CD4-positive, alpha-beta T cell treated with Interleukin-2 at 100 ng/mL for 4 hours (primary cell): ENCODE measurements around the gene PRRT4.
A peak's percentile ranks its signal among the peaks of the same experiment; 100 is the strongest.

Experiments used
- DNase-seq: peaks from one replicate; pipeline ENCODE4 v3.0.0-alpha.2; 2020; ENCODE audit warnings: low spot score

PRRT4 gene

DNA sequence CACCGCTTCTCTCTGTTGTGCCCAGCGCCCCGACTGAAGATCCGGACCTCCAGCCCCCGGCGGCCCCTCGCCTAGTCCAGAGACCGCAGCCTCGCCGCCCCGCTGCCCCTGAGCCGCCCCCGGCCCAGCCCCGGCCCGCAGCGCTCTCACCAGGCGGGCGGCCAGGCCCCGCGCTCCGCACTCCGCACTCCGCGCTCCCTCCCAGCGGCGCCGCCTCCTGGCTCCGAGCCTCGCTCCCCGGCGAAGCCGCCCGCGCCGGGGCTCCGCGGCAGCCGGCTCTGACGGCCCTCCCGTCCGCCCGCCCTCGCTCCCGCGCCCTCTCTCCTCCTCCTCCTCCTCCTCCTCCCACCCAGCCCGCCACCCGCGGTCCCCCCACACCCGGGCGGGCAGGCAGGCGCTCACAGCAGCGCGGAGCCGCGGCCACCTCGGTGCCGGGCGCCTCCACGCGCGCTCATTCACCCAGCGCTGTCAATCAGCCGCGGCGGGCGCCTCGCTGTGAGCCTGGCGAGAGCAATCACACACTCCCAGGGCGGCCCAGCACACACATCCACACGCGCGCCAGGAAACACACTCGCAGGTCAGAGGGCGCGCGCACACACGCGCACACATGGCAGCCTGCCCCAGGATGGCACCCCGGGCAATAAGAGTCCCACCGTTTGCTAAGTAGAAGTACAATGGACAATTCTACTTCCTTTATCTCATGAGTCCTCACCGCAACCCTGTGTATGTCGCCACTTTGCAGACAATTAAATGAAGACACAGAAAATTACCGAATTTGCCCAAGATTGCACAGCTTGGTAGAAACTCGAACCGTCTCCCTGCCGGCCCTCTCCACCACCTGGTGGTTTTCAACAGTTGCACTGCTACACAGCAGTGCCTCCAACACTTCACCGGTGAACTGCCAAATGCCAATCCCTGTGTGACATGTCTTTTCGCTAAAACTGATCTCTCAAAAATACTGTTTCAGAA lies at the start of gene PRRT4:
TSS of gene PRRT4 (minus strand) at position 280 of the 969 bp plus-strand sequence.
- DNase-seq = peak; percentile 37

DNA sequence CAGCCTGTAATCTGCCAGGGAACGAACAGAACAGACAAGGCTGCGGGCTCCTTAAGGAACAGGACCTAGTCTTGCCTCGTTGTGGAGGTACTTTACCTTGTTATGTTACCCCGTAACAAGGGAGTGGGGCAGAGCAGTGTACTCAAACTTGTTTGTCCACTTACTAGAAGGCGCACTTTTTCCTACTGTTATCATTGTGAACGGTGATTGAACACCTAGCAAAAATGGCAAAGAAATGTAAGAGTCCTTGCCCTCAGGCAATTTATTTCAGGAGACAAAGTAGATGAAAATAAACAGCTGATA lies 48.9 kb upstream of the PRRT4 start:
- no peak for DNase-seq

DNA sequence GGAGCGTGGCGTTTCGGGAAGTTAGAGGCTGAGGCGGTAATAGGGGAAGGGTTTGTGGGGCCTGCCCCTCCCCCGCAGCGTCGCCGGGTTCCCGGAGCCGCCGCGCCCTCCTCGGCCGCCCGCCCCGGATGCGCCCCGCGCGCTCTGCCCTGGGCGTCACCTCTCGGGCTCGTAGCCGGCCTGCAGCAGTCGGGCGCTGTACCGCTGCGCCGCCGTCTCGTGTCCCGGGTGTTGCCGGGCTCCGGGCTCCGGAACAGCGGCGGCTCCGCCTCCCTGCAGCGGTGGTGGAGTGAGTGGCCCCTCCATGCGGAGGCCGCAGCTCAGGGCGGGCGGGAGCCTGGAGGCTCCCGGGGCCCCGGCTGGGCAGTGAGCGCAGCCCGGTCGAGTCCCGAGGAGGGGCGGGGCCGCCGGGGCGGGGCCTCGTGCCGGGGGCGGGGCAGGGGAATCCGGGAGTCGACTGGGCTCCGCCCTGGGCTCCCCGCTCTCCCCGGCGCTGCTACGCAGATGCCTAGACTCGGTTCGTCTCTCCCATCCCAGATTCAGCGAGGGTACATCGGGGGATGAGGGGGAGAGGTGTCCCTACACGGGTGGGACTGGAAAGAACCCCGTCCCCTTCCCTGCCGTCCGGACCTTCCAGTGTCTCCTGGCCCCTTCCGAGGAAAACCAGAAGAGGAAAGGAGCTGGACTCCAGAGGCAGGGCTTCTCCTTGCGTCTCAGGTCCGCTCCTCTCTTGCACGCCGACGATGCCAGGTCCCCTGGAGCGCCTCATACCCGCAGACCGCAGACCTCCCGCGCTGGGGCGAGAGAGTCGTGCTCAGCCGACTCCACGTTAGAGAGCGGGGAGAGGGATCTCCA lies 48.3 kb upstream of the PRRT4 start, which contains the start of gene IMPDH1:
TSS of gene IMPDH1 (minus strand) at position 387 of the 855 bp plus-strand sequence. CDS start at position 306, 81 bp downstream.
- DNase-seq = peak; percentile 85

DNA sequence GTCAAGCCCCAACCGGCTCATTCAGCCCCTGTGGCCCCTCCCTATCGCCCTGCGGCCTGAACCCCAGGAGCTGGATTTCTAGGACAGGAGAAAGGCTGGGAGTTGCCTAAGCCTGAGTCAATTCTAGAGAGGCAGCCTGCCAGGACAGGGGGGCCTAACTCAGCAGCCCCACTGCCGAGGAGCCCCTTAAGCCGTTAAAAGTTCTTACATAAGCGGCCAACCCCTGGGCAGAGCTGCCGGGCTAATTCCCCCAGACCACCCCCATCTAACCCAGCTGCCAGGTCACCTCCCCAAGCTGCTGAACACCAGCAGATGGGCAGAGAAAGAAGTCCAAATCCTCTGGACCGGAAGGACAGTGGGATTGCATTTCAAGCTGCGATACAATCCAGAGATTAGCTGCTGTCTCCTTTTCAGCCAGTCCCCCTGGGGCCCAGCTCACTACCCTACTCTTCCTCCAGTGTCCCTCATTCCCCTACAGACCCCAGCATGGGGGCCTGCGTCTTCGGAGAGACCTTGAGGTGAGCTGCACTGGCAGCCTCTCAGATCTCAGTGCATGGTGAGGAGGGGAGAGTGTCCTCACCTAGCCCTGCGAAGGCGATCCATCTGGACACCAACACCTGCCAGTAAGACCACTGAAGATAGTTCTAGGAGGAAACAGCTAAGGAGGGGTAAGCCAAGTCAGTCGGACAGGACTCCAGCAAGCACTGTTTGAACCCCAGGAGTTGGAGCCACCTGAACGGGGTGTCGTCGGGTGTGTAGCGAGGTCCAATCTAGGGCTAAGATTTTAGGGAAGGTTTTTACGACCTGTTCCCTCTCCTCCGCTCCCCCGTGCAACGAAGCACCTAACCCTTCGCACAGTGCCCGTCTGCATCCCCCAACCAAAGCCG lies 47.5 kb upstream of the PRRT4 start:
- DNase-seq = no peak

DNA sequence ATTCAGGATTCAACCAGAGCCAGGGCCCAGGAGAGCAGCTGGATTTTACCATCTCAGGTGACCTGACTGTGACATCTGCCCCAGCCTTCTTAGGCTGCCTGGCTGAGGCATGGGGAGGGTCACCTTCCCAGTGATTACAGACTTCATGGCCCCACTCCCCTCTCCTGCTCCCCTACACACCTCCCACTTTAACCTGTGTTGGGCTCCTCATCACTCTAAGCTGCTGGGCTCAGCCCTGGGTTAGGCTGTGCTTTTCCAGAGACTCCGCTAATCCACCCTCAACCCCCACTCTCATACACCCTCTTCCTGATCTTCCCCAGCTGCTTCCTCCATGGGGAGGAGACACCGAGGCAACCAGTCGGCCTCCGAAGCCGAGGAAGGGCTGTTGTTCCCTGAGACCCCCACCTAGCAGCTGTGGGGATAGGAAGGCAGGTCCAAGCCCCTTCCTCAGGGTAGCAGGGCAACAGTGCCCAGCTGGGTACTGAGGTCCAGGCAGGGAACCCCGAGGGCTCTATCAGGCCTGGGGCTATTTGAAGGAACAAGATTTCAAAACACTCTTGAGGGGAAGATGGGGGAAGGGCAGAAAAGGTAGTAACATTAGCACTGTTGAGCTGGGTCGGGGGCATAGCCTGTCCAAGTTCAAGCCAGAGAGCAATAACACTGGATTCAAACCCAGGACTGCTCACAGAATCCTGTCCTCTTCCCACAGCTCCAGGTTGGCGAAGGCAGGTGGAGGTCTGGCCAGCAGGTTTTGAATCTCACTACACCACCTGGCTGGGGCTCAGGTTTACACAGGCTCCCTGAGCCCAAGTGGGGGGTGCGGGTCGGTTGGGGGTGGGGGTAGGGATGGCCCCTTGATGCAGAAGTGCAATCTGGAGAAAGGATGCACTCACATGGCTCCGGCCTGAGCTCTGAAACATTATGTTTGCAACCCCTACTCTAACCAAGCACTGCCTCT lies 46.5 kb upstream of the PRRT4 start:
- DNase-seq = no peak

DNA sequence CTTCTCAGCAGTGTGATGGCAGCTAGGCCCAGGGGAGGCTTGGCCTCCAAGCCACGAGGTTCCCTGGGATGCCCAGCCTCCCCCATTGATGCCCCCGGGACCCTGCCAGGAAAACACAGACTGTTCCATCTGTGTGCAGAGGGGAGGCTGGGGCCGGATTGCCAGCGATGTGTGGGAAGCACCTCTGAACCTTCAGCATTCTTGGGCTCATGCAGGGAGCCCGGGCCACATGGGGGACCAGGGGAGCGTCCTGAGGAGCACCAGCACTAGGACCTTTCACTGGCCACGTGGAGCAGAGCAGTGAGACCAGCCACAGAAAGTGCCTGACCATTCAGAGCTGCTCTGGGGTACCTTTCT lies 45.7 kb upstream of the PRRT4 start:
- no peak for DNase-seq

DNA sequence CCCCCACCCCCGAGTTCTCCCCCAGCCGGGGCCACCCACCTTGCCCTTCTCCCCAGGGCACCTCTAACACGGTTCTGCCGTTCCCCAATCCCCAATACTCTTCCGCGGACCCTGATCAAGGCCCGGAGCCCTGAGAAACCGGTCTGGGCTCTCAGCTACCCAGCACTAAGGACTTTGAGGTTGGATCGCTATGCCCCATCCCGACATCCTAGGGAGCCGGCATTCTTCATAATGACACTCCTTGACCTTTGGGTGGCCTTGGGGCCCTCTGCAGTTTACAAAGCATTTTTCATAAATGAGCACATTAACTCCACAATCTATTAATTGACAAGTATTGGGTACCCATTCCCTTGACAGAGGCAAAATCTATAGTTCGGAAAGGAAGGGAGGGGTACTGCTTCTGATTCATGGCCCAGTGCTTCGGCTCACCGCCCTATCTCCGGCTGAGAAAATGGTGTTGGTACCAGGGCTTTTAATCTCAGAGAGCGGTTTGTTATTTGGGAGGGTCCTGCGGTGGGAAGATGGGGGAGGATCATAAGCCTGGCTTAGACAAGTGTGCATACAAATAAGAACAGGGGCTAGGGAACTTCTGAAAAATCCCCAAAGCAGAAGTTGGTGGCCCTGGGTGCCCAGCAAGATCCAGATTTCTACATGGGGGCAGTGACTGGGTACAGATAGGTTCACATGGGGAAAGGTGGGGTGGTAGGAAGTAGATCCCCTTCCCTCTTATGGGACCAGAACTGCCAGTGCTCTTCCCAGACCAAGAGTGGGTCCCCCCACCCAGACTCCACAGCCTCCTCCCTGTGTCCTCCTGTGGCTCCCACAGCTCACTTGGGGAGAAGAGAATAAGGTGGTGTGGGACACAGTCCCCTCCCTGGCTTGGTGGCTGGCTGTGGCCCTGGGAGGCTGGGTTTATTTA lies 45.1 kb upstream of the PRRT4 start:
- no peak for DNase-seq

DNA sequence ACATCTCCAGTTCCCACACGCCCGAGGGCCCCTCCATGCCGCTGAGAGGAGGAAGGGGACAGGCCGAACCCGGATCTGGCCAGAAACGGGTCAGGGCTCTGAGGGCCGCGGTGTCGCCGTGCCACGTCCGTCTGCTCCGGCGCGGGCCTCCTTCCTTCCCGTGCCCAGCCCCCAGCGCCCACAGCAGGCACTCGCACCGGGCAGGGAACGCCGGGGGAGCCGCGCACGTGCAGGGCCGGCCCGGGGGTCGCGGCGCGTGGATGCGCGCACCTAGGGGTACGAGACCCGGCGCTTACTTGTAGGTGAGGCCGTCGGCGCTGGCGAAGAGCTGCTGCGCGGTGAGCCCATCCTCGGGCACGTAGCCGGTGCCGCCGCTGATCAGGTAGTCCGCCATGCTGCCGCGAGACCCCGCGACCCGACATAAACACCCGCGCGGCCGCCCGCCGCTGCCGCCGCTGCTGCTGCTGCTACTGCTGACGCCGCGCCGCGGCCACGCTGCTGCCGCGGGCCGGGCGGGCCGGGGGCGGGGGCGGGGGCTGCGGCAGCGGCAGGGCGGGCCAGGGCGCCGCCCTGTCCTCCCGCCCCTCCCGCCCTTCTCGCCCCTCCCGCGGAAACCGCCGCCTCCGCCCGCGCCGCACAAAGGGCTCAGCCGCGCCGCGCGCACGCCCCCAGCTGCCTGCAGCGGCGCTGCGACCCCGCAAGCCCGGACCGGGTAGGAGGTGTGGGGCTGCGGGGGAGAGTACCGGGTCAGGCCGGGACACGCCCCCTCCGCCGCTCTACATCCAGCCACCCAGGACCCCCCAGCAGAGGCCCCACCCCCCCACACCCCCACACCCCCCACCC lies 44.2 kb upstream of the PRRT4 start:
- peak; percentile 54 for DNase-seq

DNA sequence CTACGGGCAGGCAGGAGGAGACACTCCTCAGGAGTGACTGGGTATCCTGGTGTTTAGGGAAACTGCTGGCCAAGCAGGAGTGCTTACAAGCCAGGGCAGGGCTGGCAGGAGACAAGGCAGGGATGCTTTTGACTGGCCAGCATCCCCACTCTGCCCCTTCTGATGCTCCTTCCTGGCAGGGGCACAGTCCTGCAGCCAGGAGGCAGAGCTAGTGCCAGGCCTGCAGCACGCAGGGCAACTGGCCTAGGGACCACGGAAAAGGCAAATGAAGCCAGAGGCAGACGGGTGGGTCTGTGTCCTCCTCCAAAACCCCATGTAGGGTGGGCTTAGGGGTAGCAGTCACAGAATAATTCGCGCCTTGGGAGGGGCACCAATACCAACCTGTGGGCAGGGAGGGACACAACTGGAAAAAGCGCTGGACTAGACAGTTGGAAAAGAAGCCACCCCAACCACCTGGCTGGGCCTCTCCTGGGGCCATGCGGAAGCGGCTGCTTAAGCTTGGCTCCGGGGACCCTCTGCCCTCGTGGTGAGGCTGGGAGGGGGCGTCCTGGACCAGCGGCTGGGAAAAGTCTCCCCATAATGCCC lies 43.5 kb upstream of the PRRT4 start:
- DNase-seq = no peak

DNA sequence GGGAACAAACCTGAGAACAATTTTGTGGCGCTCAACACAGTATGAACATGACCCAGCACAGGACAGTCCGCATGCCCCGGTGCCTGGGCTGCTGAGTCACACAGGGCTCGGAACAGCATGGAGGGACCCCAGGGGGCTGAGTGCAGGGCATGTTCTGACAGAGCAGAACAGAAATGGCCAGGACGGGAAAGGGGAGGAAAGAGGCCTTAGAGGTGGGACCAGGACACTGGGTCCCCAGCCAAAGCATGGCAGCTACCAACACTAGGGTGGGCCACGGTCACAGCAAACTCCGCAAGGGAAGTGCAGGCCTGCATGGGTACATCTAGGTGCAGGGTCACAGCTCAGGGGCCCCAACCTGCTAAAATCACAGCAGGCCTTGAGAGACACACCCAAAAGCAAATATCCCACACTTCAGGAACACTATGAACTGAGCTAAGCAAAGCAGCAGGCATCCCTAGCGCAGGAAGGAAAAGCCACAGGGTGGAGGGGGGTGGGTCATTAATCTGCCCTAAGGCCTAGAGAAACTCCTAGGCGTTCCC lies 42.7 kb upstream of the PRRT4 start:
- DNase-seq = no peak

DNA sequence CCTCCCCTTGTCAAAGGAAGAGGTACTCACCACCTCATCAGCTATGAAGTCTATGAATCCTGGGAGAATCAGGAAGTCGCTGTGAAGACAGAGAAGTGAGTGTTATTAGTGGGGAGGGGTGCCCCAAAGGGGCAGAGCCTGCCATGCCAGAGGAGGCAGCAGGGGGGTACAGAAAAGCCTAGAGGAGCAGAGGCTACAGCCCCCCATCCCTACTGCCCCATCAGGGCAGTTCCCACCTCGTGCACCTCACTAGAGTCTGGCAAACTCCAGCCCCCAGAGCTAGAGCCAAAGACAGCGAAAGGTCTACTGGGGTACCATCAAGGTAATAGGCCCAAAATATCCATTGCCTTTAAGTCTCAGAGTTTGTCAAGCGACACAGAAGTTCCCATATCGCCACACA lies 42.2 kb upstream of the PRRT4 start:
- DNase-seq = no peak

DNA sequence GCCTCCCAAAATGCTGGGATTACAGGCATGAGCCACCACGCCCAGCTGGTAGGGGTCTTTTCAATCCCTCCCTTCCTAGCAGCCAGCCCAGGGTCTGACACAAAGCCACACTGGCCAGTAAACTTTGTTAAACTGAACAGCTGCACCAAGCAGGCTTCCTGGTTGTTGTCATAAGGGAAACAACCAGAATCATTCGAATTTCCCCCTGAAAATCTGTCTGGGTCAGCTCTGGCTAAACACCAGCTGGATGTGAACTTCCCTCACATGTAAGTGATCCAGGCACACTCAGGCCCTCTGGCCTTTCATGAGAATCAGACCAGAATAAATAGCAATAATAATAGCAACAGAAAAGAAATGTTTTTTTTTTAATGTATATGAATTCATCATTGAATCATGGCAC lies 40.9 kb upstream of the PRRT4 start:
- DNase-seq = no peak

DNA sequence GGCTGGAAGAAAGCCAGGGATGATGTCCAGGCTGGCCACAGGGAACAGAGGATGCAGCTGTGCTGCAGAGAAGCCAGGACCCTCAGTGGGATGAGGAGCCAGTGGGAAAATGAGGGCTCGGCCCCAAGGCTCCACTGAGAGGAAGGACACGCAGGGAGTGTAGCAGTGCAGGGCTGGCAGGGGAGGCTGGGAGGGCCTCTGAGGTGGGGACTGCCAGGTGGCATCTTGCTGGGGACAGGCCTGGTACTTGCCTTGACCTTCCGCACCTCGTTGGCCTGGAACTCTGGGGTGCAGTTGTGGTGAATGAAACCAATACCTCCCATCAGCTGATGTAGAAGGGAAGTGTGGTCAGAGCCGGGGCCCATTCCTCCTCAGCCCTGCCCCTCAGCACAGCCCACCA lies 39.1 kb upstream of the PRRT4 start:
- DNase-seq = no peak

DNA sequence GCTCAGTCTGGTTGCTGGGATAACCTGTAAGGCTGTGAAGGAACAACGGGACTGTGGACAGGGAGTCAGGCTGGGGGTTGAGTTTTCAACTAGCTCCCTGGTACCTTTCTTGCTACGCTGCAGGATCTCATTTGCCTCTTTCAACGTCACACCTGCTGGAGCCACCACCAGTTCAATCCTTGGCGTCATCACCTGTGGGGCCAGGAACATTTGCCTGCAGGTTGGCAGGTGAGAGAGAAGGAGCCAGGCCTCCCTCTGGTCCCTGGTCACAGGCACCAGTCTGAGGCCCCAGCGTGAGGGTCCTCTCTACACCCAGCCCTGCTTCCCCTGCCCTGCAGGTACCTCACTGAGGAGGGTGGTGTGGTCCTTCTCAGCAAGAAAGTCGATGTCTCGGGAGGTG lies 38.5 kb upstream of the PRRT4 start:
- DNase-seq = no peak

DNA sequence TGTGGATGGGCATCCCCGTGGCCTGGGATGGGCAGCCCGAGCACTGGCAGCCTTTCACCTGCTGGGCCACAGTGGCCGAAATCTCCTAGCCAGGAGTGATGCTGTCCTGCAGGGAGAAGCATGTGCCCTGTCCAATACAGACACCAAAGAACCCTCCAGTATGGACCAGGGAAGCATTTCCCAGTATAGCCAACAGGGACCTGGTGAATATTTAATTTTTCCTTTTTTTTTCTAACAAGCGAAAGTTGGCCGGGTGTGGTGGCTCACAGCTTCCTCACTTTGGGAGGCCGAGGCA lies 37.3 kb upstream of the PRRT4 start:
- no peak for DNase-seq

DNA sequence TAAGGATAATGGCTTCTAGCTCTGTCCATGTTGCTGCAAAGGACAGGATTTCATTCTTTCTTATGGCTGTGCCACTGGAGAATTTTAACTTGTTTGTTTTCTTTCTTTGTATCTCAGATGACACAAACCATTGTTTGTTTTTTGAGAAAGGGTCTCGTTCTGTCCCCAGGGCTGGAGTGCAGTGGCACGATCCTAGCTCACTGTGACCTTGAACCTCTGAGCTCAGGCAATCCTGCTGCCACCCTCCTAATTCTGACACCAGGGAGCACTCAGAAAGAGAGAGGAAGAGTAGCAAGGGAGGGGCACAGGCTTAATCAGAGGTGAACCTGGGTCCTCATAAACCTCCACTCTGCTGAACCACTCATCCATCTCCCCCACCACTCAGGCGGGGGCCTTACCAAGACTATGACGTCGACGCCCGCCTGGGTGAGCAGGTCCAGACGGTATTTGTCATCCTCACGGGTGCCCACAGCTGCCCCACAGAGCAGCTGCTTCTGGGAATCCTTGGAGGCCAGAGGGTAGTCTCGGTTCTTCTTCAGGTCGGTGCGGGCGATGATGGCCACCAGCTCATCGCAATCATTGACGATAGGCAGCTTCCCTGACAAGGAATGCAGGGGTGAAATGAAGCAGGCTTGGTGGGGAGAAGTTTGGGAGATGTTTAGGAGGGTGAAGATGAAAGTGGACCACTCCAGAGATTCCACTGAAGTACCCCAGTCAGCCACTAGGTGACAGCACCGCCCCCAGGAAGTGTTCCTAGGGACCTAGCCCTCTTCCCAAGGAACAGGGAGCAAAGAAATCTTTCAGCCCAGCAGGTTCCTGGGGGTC lies 36.7 kb upstream of the PRRT4 start:
- DNase-seq = peak; percentile 47

DNA sequence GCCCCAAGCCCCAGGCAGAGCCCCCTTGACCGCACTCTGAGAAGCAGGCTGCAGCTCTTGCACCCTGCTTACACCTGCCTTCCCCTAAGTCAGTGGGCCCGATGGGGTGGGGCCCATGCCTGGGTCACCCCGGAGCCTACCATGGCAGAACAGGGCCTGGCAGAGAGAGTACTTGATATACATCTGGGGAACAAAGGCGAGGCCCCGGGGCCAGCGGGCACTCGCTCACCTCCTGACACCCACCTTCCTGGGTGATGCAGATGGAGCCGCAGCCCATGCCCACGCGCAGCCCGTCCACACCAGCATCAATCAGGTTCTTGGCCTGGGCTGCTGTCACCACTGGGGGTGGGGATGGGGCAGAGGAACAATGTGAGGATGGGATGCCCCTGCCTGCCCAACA lies 34.9 kb upstream of the PRRT4 start:
- DNase-seq = no peak

DNA sequence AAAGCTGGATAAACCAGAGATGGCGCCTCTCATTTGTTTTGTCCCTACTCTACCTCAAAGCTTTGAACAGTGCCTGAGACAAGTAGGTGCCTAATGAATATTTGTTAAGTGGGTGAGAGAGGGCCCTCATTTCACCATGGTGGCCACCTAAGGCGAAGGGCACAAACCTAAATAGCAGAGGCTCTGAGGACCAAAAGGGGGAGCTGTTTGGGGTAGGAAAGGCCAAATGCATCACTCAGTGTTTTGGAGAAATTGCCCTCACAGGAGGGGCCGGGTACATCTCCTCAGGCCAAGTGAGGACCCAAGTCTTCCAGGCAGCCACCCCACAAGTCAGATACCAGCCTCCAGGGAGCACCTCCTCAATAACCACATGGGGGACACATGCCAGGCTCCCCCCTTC lies 34.3 kb upstream of the PRRT4 start:
- DNase-seq = no peak
